Measurements from ENCODE around the gene EGLN1. TPM values are rescaled to one million over a fixed set of nuclear protein-coding genes. Genes with fewer than 3 reads are reported as not detected.

Gene EGLN1
- total RNA-seq, 1 donor from 2014 or later, result 26.3 TPM

DNA sequence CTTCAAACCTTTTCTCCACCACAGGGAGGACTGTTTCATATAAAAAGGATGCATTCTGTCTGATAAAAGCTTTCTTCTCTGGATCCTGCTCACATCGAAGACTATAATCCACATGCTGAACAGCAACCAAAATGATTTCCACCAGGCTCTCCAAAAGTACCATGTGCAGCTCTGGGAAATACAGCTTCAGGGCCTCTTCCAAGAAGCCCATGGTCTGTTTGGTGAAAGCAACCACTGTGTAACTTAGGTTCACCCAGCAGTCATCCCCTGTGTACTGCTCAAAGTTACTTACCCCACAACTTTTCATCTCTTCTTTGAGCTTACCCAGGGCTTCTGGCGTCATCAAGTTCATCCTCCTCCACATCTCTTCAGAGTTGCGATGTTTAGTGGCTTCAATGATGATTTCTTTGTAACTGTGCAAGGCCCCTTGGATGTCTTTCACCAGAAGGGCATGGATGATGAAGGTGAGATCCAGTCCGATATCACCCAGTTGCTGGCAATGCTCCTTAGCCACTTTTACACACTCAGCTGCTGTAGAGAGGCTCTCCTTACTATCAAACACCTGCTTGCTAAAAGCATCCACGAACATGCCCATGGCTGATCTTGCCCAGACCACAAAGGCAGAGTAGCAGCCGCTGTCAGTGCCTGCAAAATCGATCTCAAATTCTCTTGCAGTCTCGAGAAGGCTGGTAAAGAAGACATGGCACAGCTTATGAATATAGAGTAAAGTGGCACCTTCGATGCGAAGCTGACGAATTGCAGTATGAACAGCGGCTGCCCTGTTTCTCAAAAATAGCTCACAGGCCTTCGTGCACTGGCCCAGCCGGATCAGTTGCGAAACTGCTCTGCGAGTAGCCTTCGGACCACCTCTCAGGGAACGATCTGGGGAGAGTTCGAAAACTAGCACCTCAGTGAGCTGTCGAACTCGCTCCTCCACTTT lies 86.2 kb downstream of the EGLN1 start:
- Histone ChIP-seq H3K27me3 (no peaks in the 10 kb centered on the region), H3K4me1 (peaks cover 67% of the 10 kb centered on the region), H3K36me3 (no peaks in the 10 kb centered on the region), H3K4me3 (peak overlapping the region; percentile 72 to 95), H3K27ac (no peak overlapping the region), H3K9me3 (no peaks in the 10 kb centered on the region)
- DNase-seq (ENCODE audit: extremely low spot score in 2 of 2), result no peak
- intact Hi-C loops (cut with DNase I), result loop anchor here (10.0 kb wide), 1 partner anchor 199 kb away; no protein-coding TSS in a partner anchor
- TF ChIP-seq POLR2A (IDR thresholded peaks at IDR 0.05) (no peak), POLR2AphosphoS5 (IDR thresholded peaks at IDR 0.05; ENCODE audit: insufficient read depth in 1 of 2, low read depth in 1 of 2) (no peak)
- TF ChIP-seq, protein P1, sequence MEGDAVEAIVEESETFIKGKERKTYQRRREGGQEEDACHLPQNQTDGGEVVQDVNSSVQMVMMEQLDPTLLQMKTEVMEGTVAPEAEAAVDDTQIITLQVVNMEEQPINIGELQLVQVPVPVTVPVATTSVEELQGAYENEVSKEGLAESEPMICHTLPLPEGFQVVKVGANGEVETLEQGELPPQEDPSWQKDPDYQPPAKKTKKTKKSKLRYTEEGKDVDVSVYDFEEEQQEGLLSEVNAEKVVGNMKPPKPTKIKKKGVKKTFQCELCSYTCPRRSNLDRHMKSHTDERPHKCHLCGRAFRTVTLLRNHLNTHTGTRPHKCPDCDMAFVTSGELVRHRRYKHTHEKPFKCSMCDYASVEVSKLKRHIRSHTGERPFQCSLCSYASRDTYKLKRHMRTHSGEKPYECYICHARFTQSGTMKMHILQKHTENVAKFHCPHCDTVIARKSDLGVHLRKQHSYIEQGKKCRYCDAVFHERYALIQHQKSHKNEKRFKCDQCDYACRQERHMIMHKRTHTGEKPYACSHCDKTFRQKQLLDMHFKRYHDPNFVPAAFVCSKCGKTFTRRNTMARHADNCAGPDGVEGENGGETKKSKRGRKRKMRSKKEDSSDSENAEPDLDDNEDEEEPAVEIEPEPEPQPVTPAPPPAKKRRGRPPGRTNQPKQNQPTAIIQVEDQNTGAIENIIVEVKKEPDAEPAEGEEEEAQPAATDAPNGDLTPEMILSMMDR (IDR thresholded peaks at IDR 0.05), result no peak

DNA sequence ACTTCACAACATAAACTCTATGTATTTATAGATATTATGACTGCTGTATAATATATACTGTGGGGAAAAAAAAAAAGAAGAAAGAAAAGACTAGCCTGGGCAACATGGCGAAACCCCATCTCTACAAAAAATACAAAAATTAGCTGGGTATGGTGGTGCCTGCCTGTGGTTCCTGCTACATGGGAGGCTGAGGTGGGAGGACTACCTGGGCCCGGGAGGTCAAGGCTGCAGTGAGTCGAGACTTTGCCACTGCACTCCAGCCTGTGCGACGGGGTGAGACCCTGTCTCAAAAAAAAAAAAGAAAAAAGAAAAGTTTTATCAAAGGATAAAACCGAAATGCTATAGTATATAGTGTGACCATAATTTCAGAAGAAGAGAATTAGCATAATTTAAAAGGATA lies 87.1 kb downstream of the EGLN1 start:
- no peaks in the 10 kb centered on the region for H3K27me3 ChIP-seq
- H3K4me3 ChIP-seq, result peak overlapping the region; percentile 72 to 95
- TF ChIP-seq POLR2AphosphoS5 (IDR thresholded peaks at IDR 0.05; ENCODE audit: insufficient read depth in 1 of 2, low read depth in 1 of 2) (no peak), POLR2A (IDR thresholded peaks at IDR 0.05) (no peak)
- TF ChIP-seq, protein P1 (IDR thresholded peaks at IDR 0.05), result no peak
- no peaks in the 10 kb centered on the region for H3K9me3 ChIP-seq
- H3K27ac ChIP-seq, result no peak overlapping the region
- intact Hi-C loops (cut with DNase I), result loop anchor here (10.0 kb wide), 1 partner anchor 200 kb away; no protein-coding TSS in a partner anchor
- no peaks in the 10 kb centered on the region for H3K36me3 ChIP-seq
- DNase-seq (ENCODE audit: extremely low spot score in 2 of 2), result no peak
- H3K4me1 ChIP-seq, result peaks cover 61% of the 10 kb centered on the region

DNA sequence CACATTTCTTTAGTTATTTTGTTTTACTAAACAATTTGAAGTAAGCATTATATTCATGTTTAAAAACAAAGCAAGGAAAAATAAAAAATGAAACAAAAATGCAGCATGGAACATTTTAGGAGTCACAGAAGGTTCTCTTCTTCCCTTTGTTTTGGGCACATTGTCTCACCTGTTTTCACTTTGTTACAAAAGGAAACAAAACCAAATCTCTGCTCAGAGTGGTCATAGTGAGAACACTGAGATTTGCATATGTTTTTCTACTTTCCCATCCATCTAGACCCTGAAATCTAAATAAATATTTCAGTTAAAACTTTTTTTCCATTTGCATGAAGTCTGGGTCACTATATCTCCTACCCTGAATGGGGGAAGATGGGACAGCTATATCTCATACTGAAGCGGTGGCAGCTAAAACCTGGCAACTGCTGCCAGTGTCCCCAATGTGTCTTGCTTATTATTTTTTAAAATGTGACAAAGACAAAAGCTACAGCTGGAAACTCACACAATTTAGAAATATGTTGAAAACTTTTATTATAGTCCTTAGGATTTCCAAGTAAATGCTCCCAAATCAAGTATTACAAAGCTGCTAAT lies 87.9 kb downstream of the EGLN1 start:
- Histone ChIP-seq H3K4me3 (peak overlapping the region; percentile 4 to 17), H3K27ac (no peak overlapping the region), H3K27me3 (no peaks in the 10 kb centered on the region), H3K9me3 (no peaks in the 10 kb centered on the region), H3K36me3 (no peaks in the 10 kb centered on the region), H3K4me1 (peaks cover 53% of the 10 kb centered on the region)
- DNase-seq (ENCODE audit: extremely low spot score in 2 of 2), result no peak
- TF ChIP-seq, protein P1 (IDR thresholded peaks at IDR 0.05), result no peak
- TF ChIP-seq POLR2AphosphoS5 (IDR thresholded peaks at IDR 0.05; ENCODE audit: insufficient read depth in 1 of 2, low read depth in 1 of 2) (no peak), POLR2A (IDR thresholded peaks at IDR 0.05) (no peak)
- intact Hi-C loops (cut with DNase I), result loop anchor here (10.0 kb wide), 1 partner anchor 201 kb away; no protein-coding TSS in a partner anchor

GRCh38 chr1:231332761-231333160 lies 89.3 kb downstream of the EGLN1 start:
- TF ChIP-seq POLR2AphosphoS5 (IDR thresholded peaks at IDR 0.05; ENCODE audit: insufficient read depth in 1 of 2, low read depth in 1 of 2), result no peak
- TF ChIP-seq, protein P1 (IDR thresholded peaks at IDR 0.05), result no peak
- no peak for TF ChIP-seq POLR2A (IDR thresholded peaks at IDR 0.05)
- no peak overlapping the region for H3K27ac ChIP-seq
- H3K27me3 ChIP-seq, result no peaks in the 10 kb centered on the region
- H3K4me1 ChIP-seq, result peaks cover 46% of the 10 kb centered on the region
- no peak for DNase-seq (ENCODE audit: extremely low spot score in 2 of 2)
- H3K4me3 ChIP-seq, result no peak overlapping the region
- intact Hi-C loops (cut with DNase I), result loop anchor here (10.0 kb wide), 1 partner anchor 202 kb away; no protein-coding TSS in a partner anchor
- no peaks in the 10 kb centered on the region for H3K9me3 ChIP-seq
- no peaks in the 10 kb centered on the region for H3K36me3 ChIP-seq
